GM12873 (cell line): ENCODE results near the gene MEF2A.

ENCODE experiments used
- TF ChIP-seq, protein P1 (sequence below): IDR thresholded peaks from 2 replicates; pipeline ENCODE4 v1.5.1; 2012; ENCODE audit warnings: low read depth, mild to moderate bottlenecking, moderate library complexity, low read length, control low read depth; ENCODE audit not compliant: insufficient read depth; ENCODE audit errors: missing control alignments

The MEF2A gene

DNA sequence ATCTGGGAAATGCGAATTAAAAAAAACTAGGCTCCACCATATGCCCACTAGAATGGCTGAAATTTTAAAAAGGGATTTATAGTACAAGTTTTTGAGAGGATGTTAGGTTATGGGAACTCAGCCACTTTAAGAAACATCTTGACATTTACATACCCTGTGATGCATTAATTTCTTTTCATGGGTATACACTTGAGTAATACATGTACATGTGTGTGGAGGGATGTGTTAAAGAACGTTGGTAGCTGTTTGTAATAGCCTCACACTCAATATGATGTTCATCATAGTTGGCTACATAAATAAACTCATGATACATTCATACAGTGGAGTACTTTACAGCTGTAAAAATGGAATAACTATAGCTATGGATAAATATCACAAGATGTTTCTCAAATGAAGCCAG is 40.9 kb downstream of the MEF2A start:
- TF ChIP-seq, protein P1, sequence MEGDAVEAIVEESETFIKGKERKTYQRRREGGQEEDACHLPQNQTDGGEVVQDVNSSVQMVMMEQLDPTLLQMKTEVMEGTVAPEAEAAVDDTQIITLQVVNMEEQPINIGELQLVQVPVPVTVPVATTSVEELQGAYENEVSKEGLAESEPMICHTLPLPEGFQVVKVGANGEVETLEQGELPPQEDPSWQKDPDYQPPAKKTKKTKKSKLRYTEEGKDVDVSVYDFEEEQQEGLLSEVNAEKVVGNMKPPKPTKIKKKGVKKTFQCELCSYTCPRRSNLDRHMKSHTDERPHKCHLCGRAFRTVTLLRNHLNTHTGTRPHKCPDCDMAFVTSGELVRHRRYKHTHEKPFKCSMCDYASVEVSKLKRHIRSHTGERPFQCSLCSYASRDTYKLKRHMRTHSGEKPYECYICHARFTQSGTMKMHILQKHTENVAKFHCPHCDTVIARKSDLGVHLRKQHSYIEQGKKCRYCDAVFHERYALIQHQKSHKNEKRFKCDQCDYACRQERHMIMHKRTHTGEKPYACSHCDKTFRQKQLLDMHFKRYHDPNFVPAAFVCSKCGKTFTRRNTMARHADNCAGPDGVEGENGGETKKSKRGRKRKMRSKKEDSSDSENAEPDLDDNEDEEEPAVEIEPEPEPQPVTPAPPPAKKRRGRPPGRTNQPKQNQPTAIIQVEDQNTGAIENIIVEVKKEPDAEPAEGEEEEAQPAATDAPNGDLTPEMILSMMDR, result no peak

DNA sequence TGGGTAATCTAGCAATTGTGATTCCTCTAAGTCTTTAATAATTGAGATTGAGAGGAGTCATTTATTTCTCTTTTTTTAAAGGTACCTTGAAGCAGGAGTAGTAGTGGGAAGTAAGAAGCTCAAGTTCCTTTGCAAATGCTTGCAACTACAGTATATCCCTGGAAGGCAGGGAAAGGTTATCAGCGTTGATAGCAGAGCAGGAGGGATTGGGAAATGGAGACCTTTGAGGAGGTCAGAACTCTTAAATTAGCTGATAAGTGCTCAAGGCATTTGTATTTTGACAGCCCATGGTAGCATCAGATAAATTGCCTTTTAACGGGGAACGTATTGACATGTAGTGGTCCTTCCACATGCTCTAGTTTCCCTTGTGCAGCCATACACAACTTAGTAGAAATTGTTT is 47.7 kb downstream of the MEF2A start:
- TF ChIP-seq, protein P1, result no peak

GRCh38 chr15:99613887-99614647 is 48.3 kb downstream of the MEF2A start:
- TF ChIP-seq, protein P1, result no peak

DNA sequence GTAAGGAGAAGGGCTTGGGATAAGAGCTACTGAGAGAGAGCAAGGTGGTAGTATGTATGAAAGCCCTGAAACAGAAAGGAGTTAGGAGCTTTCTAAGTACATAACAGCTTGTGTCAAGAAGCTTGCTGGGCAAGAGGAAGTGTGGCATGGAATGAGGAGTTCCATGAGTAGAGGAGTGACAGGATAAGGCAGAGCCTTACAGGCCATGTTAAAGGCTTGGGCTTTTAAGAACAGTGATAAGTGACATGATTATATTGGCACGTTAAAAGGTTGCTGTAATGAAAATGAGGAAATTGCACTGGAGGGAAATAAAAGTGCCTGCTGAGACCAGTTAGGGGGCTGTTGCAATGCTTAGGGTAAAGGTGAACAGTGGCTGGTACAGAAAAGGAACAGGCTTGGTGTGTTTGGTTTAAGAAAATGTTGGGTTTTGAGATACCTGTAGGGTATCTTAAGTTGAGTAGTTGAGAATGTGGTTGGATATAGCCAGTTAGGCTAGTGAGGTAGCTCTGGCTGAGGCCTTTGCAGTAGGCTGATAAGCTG is 49.0 kb downstream of the MEF2A start:
- TF ChIP-seq, protein P1, result no peak

GRCh38 chr15:99615460-99615859 is 49.7 kb downstream of the MEF2A start:
- TF ChIP-seq, protein P1, result no peak

GRCh38 chr15:99616129-99616528 is 50.3 kb downstream of the MEF2A start:
- TF ChIP-seq, protein P1, result no peak

DNA sequence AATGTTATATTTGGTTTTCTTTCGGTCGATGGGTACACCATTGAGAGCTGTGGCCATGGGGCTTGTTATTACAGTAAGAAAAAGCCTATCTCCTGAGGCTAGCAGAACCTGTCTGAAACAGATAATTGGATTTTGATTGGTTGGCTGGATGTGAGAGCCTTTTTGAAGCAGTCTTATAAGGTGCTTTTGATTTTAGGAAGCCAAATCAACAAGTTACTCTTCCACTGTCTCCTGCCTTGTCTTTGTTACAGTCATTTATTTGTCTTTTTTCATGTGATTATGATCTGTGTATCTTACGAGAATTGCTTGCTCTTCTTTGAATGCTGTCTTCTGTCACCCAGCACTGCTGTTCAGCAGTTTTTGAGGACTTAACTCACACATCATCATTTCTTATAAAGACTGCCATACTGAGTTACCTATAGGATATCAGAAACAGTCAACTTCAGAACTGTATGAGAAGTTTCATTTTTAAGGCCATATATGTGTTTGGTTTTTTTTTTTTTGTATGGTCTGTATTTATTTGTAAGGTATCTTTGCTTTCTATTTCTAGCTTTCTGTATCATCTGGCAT is 51.1 kb downstream of the MEF2A start:
- TF ChIP-seq, protein P1, result no peak
